GM23338 (cell line): ENCODE measurements around the gene VWDE. TPM values are rescaled to one million over a fixed set of nuclear protein-coding genes. Genes with fewer than 3 reads are reported as not detected.

Experiments
- CREB1 ChIP-seq: fragments of 250-450 bp; sonication (Bioruptor Pico); IDR thresholded peaks from 2 replicates; pipeline ENCODE4 v1.5.0; 2020; ENCODE audit warnings: low read depth, mild to moderate bottlenecking, moderate library complexity
- EZH2phosphoT487 ChIP-seq: fragments of 200-600 bp; sonication (generic); IDR thresholded peaks from one replicate; pipeline ENCODE4 v1.8.1; 2018; ENCODE audit warnings: antibody characterized with exemption; ENCODE audit not compliant: unreplicated experiment
- POLR2AphosphoS5 ChIP-seq: IDR thresholded peaks from 2 replicates; pipeline ENCODE4 v1.6.1; 2016; ENCODE audit warnings: antibody characterized with exemption, low read depth
- STAT1 ChIP-seq: IDR thresholded peaks from one replicate; pipeline ENCODE4 v1.6.1; 2016; ENCODE audit warnings: antibody characterized with exemption; ENCODE audit not compliant: unreplicated experiment
- ZNF114 ChIP-seq: fragments of 250-450 bp; sonication (Bioruptor Pico); IDR thresholded peaks from 2 replicates; pipeline ENCODE4 v1.5.0; 2020; ENCODE audit warnings: mild to moderate bottlenecking, moderate library complexity
- ZNF331 ChIP-seq: fragments of 250-450 bp; sonication (Bioruptor Pico); IDR thresholded peaks from 2 replicates; pipeline ENCODE4 v1.5.0; 2020; ENCODE audit warnings: low read depth, mild to moderate bottlenecking, moderate library complexity
- polyA plus RNA-seq: library from polyadenylated mRNA; unstranded; fragments of >200 nt; fragmentation: Nextera tagmentation; extraction: Ambion mirVana; gene quantifications from 2 replicates; pipeline ENCODE4 v1.2.1, GENCODE V29; 2016
- total RNA-seq: library from RNA; depleted of rRNA; stranded (reverse); fragments of >200 nt; shearing (Covaris generic); gene quantifications from 2 replicates; pipeline ENCODE4 v1.2.3, GENCODE V29; 2014
- TF ChIP-seq, protein P1 (sequence below): fragments of 250-450 bp; sonication (Bioruptor Pico); IDR thresholded peaks from 2 replicates; pipeline ENCODE4 v1.5.0; 2020; ENCODE audit warnings: mild to moderate bottlenecking, moderate library complexity
- TF ChIP-seq, protein P2 (sequence below): IDR thresholded peaks from one replicate; pipeline ENCODE4 v1.6.1; 2018; ENCODE audit warnings: antibody characterized with exemption; ENCODE audit not compliant: unreplicated experiment
- TF ChIP-seq, protein P3 (sequence below), 2 experiments: fragments of 200-600 bp in 1 of 2; sonication (generic) in 1 of 2; conservative IDR thresholded peaks; 2 replicates each; pipeline versions ENCODE4 v1.5.1 to v1.6.1; 2016 to 2017; ENCODE audit warnings: antibody characterized with exemption in 2 of 2, low read depth in 2 of 2, mild to moderate bottlenecking in 2 of 2, moderate library complexity in 1 of 2

VWDE gene
- total and polyA plus RNA-seq, 2 experiments from 2014 or later = 24.6 to 45.5 TPM

DNA sequence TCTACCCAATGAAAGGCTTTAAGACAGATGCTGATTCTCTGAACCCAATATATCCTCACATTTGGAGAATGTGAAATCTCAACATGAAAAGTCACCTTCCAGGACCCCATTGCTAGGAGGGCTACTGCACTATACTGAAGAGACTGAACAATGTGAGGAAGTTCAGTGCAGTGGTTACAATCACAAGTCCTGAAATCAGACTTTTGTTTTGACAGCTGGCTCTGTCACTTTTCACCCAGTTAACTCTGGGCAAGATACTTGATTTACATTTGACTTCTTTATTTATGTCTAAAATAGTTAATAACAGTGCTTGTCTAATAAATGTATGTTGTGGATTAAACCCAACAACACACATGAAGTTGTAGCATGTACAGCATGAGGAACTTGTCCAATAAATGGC, 14.8 kb upstream of the VWDE start (continued):
- TF ChIP-seq, protein P1, sequence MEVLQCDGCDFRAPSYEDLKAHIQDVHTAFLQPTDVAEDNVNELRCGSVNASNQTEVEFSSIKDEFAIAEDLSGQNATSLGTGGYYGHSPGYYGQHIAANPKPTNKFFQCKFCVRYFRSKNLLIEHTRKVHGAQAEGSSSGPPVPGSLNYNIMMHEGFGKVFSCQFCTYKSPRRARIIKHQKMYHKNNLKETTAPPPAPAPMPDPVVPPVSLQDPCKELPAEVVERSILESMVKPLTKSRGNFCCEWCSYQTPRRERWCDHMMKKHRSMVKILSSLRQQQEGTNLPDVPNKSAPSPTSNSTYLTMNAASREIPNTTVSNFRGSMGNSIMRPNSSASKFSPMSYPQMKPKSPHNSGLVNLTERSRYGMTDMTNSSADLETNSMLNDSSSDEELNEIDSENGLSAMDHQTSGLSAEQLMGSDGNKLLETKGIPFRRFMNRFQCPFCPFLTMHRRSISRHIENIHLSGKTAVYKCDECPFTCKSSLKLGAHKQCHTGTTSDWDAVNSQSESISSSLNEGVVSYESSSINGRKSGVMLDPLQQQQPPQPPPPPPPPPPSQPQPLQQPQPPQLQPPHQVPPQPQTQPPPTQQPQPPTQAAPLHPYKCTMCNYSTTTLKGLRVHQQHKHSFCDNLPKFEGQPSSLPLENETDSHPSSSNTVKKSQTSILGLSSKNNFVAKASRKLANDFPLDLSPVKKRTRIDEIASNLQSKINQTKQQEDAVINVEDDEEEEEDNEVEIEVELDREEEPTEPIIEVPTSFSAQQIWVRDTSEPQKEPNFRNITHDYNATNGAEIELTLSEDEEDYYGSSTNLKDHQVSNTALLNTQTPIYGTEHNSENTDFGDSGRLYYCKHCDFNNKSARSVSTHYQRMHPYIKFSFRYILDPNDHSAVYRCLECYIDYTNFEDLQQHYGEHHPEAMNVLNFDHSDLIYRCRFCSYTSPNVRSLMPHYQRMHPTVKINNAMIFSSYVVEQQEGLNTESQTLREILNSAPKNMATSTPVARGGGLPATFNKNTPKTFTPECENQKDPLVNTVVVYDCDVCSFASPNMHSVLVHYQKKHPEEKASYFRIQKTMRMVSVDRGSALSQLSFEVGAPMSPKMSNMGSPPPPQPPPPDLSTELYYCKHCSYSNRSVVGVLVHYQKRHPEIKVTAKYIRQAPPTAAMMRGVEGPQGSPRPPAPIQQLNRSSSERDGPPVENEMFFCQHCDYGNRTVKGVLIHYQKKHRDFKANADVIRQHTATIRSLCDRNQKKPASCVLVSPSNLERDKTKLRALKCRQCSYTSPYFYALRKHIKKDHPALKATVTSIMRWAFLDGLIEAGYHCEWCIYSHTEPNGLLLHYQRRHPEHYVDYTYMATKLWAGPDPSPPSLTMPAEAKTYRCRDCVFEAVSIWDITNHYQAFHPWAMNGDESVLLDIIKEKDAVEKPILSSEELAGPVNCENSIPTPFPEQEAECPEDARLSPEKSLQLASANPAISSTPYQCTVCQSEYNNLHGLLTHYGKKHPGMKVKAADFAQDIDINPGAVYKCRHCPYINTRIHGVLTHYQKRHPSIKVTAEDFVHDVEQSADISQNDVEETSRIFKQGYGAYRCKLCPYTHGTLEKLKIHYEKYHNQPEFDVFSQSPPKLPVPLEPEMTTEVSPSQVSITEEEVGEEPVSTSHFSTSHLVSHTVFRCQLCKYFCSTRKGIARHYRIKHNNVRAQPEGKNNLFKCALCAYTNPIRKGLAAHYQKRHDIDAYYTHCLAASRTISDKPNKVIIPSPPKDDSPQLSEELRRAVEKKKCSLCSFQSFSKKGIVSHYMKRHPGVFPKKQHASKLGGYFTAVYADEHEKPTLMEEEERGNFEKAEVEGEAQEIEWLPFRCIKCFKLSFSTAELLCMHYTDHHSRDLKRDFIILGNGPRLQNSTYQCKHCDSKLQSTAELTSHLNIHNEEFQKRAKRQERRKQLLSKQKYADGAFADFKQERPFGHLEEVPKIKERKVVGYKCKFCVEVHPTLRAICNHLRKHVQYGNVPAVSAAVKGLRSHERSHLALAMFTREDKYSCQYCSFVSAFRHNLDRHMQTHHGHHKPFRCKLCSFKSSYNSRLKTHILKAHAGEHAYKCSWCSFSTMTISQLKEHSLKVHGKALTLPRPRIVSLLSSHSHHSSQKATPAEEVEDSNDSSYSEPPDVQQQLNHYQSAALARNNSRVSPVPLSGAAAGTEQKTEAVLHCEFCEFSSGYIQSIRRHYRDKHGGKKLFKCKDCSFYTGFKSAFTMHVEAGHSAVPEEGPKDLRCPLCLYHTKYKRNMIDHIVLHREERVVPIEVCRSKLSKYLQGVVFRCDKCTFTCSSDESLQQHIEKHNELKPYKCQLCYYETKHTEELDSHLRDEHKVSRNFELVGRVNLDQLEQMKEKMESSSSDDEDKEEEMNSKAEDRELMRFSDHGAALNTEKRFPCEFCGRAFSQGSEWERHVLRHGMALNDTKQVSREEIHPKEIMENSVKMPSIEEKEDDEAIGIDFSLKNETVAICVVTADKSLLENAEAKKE = no peak
- TF ChIP-seq EZH2phosphoT487 = no peak
- no peak for TF ChIP-seq ZNF114 (CRISPR knock-in tag)
- TF ChIP-seq STAT1 = no peak
- no peak for TF ChIP-seq POLR2AphosphoS5
- no peak for TF ChIP-seq CREB1 (CRISPR knock-in tag)
- TF ChIP-seq, protein P2, sequence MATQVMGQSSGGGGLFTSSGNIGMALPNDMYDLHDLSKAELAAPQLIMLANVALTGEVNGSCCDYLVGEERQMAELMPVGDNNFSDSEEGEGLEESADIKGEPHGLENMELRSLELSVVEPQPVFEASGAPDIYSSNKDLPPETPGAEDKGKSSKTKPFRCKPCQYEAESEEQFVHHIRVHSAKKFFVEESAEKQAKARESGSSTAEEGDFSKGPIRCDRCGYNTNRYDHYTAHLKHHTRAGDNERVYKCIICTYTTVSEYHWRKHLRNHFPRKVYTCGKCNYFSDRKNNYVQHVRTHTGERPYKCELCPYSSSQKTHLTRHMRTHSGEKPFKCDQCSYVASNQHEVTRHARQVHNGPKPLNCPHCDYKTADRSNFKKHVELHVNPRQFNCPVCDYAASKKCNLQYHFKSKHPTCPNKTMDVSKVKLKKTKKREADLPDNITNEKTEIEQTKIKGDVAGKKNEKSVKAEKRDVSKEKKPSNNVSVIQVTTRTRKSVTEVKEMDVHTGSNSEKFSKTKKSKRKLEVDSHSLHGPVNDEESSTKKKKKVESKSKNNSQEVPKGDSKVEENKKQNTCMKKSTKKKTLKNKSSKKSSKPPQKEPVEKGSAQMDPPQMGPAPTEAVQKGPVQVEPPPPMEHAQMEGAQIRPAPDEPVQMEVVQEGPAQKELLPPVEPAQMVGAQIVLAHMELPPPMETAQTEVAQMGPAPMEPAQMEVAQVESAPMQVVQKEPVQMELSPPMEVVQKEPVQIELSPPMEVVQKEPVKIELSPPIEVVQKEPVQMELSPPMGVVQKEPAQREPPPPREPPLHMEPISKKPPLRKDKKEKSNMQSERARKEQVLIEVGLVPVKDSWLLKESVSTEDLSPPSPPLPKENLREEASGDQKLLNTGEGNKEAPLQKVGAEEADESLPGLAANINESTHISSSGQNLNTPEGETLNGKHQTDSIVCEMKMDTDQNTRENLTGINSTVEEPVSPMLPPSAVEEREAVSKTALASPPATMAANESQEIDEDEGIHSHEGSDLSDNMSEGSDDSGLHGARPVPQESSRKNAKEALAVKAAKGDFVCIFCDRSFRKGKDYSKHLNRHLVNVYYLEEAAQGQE = no peak
- no peak for TF ChIP-seq ZNF331 (CRISPR knock-in tag)
- TF ChIP-seq, protein P3, sequence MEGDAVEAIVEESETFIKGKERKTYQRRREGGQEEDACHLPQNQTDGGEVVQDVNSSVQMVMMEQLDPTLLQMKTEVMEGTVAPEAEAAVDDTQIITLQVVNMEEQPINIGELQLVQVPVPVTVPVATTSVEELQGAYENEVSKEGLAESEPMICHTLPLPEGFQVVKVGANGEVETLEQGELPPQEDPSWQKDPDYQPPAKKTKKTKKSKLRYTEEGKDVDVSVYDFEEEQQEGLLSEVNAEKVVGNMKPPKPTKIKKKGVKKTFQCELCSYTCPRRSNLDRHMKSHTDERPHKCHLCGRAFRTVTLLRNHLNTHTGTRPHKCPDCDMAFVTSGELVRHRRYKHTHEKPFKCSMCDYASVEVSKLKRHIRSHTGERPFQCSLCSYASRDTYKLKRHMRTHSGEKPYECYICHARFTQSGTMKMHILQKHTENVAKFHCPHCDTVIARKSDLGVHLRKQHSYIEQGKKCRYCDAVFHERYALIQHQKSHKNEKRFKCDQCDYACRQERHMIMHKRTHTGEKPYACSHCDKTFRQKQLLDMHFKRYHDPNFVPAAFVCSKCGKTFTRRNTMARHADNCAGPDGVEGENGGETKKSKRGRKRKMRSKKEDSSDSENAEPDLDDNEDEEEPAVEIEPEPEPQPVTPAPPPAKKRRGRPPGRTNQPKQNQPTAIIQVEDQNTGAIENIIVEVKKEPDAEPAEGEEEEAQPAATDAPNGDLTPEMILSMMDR (conservative IDR thresholded peaks at IDR 0.05; ENCODE audit: low read depth in 2 of 2) = no peak
